ENCODE results near the gene SULT1A2.
"Not testable (repeated sequence)": the region's sequence is repeated elsewhere in the genome, so short reads cannot be mapped to it uniquely, and the experiment has no call there.

Gene SULT1A2

DNA sequence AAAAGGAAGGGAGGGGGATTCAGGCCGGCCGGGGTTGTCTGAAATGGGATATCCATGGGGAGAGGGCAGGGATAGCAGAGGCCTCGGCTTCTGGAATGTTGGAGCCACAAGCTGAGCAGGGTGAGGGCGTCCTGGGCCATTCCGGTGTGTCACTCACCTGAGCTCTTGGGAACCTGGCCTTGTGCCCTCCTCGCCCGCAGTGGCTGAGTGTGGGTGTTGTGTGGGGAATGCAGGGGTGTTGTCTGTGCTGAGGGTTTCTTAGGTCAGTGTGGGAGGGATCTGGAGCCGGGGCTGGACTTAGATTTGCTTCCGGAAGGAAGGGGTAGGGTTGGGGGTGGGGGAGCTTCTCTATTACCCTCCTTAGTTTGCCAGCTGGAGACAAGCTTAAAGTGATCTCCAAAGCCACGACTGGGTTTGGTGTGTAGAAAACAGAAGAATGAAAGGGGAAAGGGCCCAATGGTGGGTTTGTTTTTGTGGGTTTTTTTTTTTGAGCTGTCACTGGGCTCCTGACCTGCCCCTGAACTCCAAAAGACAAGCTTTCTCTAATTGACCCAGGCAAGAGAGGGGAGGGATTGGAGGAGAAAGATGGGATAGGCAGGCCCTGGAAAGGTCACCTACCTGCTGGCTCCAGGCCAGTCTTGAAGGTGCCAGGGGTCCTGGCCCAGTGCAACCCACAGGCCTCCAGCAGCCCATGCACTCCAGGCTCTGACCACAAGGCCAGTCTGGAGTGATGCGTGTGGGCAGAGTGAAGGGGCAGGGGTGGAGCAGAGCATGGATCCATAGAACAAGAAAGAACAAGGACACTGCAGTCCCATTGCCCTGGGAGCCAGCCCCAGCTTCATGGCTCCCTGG lies at the start of gene SULT1A2:
Gene SULT1A2 (minus strand): TSS at position 211 of the 852 bp plus-strand sequence. CDS start 1,120 bp downstream, outside the sequence.
- DNase-seq = no peak

DNA sequence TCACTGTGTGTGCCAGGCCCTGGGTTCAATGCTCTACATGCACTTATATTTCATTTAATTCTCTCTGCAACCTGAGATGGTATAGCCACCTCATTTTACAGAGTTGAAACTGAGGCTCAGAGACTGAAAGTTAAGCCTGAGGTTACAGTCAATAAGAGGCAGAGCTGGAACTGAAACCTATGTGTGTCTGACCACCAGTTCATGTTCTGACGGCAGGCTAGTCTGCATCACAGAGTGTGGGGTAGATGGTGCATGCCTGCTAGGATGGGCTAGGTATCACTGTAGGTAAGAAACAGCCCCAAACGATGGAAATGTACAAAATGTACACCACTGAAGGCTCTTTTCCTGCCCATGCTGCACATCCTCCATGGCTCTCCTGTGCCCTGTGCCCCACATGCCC lies 43.1 kb upstream of the SULT1A2 start:
- DNase-seq = not testable (repeated sequence)

DNA sequence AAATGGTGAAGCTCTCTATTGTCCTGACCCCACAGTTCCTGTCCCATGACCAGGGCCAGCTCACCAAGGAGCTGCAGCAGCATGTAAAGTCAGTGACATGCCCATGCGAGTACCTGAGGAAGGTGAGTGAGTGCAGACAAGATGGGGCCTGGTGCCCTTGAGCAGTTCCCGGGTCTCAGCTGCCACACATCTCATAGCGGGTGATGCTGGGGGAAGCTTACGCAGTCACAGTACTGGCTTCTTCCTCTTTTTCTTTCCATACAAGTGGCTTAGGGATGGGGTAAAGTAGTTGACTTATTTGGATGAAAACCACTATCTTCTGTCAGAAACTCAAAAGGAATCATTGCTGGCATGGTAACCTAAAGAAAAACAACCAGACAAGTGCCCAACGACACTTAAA lies 41.5 kb upstream of the SULT1A2 start:
- not testable (repeated sequence) for DNase-seq

DNA sequence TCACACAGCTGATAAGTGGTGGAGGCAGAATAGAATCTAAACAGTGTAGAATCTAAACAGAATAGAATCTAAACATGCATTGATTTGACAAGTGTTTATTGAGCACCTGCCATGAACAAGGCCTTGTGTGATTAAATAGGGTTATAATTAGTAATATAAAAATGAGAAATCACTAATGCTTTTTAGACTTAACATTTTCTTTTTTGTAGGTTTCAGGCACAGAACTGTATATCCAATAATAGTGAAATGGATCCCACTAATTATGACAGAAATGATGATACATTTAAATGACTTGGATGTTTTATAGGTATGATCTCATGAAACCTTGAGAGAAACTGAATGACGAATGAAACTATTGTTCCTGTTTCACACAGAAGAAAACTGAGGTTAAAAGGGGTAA lies 40.9 kb upstream of the SULT1A2 start, which contains the start of gene NPIPB8:
Gene NPIPB8 (plus strand): TSS at position 301 of the 400 bp plus-strand sequence. CDS start 296 bp downstream, outside the sequence.
- not testable (repeated sequence) for DNase-seq

DNA sequence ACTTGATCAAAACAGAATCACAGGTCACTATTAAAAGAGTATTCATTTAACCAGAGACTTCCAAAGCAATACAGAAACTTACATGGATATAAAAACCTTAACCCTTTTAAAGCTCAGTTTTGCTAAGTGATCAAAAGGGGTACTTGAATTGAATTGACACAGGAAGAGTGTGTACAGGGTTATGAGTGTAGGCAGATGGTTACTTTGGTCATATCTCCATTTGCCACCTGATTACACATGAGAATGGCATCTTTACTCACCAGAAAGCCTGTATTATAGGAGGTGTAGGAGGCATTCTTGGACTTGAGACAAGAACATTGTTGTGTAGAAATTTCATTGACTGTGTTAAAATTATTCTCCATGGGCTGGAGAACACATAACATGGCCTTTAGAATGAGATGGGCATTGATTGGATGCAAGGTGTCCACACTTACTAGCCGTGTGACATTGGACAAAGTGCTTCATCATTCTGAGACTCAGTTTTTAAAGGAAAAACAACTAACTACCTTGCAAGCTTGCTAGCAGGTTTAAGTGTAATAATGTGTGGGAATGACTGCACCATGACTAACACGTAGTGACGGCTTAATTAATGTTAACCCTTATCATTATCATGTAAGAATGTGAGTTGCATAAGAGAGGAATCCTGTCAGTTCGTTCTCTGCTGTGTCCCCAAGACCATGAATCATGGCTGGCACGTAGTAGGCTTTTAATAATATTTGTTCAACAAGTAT lies 39.4 kb upstream of the SULT1A2 start:
- DNase-seq = not testable (repeated sequence)

DNA sequence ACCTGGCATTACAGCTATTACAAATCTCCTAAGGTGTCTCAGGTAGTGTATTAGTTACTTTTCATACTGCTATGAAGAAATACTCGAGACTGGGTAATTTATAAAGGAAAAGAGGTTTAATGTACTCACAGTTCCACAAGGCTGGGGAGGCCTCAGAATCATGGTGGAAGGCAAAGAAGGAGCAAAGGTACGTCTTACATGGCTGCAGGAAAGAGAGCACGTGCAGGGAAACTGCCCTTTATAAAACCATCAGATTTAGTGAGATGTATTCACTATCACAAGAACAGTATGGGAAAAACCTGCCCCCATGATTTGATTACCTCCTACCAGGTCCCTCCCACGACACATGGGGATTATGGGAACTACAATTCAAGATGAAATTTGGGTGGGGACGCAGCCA lies 34.1 kb upstream of the SULT1A2 start:
- not testable (repeated sequence) for DNase-seq

DNA sequence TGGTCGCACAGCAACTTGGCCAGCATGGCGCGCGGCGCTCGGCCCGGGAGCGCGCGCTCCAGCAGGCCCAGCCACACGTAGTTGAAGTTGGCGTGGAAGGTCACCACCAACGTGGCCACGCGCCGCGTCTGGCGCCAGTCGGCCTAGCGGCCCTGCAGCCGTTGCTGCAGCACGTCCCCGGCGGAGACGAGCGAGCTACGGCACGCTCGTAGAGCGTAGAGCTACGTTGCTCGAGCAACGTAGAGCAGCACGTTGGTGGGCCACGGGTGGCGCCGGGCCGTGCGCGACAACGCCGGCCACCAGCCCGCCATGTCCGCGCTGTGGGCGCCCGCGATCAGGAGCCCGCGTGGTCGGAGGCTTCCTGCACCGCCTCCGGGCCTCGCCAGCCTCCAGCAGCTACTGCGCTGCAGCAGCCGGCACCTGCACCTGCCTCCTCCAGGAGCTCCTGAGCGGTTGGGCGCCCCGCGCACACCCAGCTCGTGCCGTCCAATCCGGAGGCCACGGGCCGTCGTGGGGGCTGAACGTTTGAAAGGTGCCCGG lies 26.4 kb upstream of the SULT1A2 start:
- DNase-seq = no peak

DNA sequence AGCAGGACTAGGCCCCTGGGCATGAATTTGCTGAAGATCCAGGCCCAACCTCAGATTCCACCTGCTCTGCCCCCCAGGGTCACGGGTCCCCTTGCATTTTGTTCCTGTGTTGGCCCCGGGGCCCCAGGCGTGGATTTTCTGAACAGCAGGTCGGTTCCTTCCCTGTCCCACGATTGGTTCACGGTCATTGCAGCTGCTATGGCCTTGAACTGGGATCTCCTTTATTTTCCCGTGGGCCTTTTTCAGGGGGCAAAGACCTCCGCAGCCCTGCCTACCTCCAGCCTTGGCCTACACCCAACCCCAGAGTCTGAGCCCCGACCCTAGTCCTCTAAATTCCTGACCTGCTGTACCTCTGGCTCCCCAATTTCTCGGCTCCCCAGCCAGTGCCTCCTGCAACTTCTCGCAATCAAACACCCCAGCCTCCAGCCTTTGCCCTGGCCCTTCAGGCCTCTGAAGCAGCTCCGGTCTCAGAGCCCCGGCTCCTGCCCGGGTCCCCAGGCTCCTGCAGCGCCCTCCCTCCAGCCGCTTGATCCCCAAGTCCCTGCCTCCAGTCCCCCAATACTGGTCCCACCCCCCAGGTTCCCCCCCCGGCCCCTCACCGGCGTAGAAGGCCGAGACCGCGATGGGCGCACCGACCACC lies 25.8 kb upstream of the SULT1A2 start:
- DNase-seq = not testable (repeated sequence)

DNA sequence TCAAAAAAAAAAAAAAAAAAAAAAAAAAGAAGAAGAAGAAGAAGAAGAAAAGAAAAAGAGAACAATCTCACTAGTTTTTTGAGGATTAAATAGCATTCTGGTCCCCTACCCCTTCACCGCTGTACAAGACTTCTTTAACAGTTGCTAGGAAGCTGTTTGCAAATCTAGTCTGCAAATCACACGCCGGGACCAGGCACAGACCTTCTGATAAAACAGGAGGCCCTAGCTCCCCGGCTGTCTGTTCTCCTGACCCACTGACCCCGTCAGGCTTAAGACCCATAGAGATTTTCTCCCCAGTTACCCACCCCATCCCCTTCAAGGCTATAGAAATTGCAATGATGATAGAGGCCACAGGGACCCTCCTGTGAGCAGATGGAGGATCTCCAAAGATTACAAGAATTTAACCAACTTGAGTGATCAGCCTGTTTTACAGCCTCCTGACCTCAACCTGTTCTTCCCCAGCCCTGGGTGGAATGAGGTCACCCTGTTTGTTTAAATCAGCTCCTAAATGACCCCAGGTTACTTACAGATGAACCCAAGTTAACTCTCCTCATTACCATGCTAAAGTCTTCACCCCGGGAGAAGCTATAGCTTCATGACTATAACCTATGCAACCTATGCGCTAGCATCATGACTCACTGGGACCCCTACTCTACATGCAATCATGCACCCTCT lies 24.8 kb upstream of the SULT1A2 start:
- DNase-seq = no peak

DNA sequence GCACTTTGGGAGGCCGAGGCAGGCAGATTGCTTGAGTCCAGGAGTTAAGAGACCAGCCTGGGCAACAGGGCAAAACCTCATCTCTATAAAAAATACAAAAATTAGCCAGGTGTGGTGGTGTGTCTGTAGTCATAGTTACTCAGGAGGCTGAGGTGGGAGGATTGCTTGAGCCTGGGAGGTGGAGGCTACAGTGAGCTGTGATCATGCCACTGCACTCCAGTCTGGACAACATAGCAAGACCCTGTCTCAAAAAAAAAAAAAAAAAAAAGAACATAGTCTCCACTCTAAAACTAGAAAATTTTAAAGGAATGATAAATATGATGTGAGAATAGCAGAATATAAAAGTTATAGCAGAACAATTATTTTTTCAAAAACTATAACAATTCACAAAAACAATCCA lies 23.5 kb upstream of the SULT1A2 start:
- not testable (repeated sequence) for DNase-seq

GRCh38 chr16:28617874-28618273 lies 21.0 kb upstream of the SULT1A2 start:
- no peak for DNase-seq

- DNase-seq = no peak
These were observed 19.8 kb upstream of the SULT1A2 start for GRCh38 chr16:28616636-28617035.

- DNase-seq = not testable (repeated sequence)
These were observed 19.4 kb upstream of the SULT1A2 start for GRCh38 chr16:28616224-28616577.

DNA sequence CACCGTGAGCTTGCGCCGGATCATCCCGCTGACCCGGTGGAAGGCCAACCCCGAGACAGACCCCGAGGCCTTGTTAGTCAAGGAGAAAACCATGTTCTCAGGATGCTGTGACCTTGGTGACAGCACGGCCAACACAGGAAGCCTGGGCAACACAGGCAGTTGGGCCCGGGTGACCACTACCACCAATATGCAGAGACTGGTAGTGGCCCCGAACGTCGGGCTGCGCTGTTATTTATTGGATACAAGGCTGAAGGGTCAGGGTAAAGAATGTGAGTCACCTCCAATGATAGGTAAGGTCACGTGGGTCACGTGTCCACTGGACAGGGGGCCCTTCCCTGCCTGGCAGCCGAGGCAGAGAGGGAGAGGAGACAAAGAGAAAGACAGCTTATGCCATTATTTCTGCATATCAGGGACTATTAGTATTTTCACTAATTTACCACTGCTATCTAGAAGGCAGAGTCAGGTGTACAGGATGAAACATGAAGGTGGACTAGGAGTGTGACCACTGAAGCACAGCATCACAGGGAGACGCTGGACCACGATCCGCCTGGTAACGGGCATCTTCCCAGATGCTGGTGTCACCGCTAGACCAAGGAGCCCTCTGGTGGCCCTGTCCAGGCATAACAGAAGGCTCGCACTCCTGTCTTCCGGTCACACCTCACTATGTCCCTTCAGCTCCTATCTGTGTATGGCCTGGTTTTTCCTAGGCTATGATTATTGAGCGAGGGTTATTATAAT lies 18.8 kb upstream of the SULT1A2 start:
- DNase-seq = peak; percentile 1

DNA sequence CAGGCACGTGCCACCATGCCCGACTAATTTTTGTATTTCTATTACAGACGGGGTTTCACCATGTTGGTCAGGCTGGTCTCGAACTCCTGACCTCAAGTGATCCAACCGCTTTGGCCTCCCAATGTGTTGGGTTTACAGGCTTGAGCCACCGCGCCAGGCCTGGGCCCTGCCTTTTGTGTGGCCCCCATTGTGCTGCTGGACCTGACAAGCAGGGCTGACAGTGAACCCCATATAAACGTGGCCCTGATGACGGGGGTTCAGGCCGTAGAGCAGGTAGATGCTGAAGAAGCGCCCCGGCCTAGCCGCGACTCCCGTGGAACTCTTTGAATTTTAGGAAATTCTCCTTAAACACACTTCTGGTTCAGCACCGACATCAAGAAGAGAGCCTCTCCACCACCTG lies 17.7 kb upstream of the SULT1A2 start:
- not testable (repeated sequence) for DNase-seq

DNA sequence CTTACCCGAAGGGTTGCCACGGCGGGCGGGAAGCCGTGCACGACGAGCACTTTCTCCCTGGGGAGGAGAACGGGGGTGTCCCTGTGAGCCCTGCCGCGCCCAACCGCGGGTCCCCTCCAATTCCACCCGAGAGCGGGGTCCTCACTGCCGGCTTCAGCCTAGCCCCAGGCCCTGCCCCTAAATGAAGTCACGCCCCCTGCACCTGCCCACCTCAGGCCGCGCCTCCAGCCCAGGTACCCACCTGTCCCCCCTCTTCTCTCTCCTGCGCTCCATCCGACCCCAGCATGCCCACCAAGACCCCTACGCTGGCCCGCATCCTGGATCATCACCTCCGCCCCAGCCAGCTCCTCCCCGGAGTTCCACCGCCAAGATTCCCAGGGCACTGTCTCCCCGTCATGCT lies 17.1 kb upstream of the SULT1A2 start:
- DNase-seq = not testable (repeated sequence)

DNA sequence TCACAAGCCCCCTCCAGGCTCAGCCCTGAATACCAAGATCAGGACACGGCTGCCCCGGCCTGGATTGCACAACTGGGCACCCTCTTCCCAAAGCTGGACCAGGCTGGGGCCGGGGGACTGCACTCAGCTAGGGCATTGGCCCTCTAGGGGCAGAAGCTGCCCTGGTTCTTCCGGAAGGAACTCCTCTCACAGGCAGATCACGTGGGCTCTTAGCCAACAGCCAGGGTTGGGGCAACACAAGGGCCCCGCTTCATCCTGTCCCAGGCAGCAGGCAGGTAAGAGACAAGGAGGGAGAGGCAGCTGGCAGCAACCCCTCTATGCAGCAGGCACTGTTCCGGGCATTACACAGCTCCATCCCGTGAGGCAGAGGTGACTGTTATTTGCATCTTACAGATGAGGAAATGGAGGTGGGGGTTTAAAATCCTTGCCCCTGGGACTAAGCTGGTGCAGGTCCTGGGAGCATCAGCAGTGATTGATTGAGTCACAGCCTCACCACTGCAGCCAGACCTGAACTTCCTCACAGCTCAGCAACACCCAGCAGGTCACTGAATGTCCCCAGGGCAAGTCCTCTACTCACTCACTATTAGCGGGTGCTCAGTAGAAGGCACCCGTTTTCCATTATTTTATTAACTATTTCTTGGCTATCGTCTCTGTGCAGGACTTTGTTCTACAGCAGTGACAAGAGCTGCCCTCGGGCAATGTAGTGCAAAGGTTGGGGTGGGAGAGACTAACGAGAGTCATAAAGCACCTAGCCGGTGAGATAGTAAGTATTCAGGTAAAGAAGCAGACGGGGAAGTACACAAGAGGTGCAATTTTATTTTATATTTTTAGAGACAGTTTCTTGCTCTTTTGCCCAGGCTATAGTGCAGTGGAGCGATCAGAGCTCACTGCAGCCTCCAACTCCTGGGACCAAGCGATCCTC lies 15.8 kb upstream of the SULT1A2 start:
- DNase-seq = not testable (repeated sequence)

DNA sequence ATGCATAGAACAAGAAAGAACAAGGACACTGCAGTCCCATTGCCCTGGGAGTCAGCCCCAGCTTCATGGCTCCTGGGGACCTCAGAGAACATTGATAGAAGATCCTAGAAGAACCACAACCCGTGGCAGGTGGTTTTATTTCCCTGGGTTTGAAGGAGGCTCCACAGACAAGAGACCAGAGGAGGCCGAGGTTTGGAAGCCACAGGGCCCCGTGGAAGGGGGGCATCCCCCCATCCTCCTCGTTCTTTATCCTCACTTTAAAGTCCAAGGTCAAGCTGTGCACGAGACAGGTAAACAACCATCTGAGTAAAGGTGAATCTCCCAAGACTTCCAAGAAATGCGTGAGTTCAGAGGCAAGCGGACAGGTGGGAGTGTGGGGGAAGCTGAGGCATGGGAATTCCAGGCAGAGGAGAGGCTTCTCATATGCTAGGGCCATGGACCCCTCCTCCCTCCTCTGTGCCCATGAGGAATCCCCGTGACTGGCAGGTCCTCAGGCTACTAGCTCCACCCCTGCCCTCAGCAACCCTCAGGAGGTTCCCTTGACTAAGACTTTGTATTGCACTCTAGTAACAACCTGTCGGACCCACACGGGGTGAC lies 13.8 kb upstream of the SULT1A2 start:
- no peak for DNase-seq

- no peak for DNase-seq
These were observed 13.1 kb upstream of the SULT1A2 start, which contains the start of gene SULT1A1 for GRCh38 chr16:28609631-28610594. TSS of gene SULT1A1 (minus strand) at chr16:28610044. CDS start at chr16:28608855, 1,189 bp downstream.
